Endothelial cell of umbilical vein (primary cell): ENCODE results near the gene RPP38. TPM values are rescaled to one million over a fixed set of nuclear protein-coding genes. Genes with fewer than 3 reads are reported as not detected.

Experiments used
- BruUV-seq: library from RNA; stranded (reverse); fragments of 400-500 nt; replicated peaks from 2 replicates; lab custom pipeline; 2021; lab: Mats Ljungman, UMichigan
- CTCF ChIA-PET: fragments of 300-600, 350-600 bp; sonication (Branson Sonifier 250); formaldehyde crosslinking; loops from one replicate; lab custom pipeline; 2021; ENCODE audit warnings: antibody characterized with exemption, inconsistent platforms; lab: Charles Lee
- POLR2A ChIA-PET: fragments of 300-600, 350-600 bp; sonication (Branson Sonifier 250); formaldehyde crosslinking; loops from one replicate; lab custom pipeline; 2021; ENCODE audit warnings: antibody characterized with exemption, inconsistent platforms; lab: Charles Lee
- DNase-seq: peaks from one replicate; pipeline ENCODE4 v3.0.0-alpha.2; 2011; ENCODE audit warnings: low read depth, low spot score
- FAIRE-seq: peaks from 2 replicates; lab custom pipeline; 2011; peaks lifted over from hg19 to GRCh38; lab: Jason Lieb, UNC
- H2AFZ ChIP-seq: 2 replicates; pipeline ENCODE4 v1.6.0; 2012; ENCODE audit warnings: low read depth, low read length, control low read depth, inconsistent platforms
- H3K27ac ChIP-seq: 2 replicates; pipeline ENCODE4 v1.5.1; 2011; ENCODE audit warnings: low read depth, mild to moderate bottlenecking, control low read depth, low read length, moderate library complexity; ENCODE audit not compliant: insufficient read depth
- H3K27me3 ChIP-seq, 2 experiments: 2 replicates each; pipeline versions ENCODE4 v1.6.0 to v1.6.1; 2011; ENCODE audit warnings: low read length in 2 of 2, mixed read lengths in 1 of 2; ENCODE audit not compliant: control insufficient read depth in 2 of 2, insufficient read depth in 2 of 2
- H3K36me3 ChIP-seq, 2 experiments: 2 replicates in 1 of 2; 3 replicates in 1 of 2; pipeline ENCODE4 v1.5.1; 2011; ENCODE audit warnings: low read length in 2 of 2, mild to moderate bottlenecking in 1 of 2, moderate library complexity in 1 of 2; ENCODE audit not compliant: control insufficient read depth in 2 of 2, insufficient read depth in 2 of 2; ENCODE audit errors: extremely low read depth in 1 of 2
- H3K4me1 ChIP-seq: 3 replicates; pipeline ENCODE4 v1.5.1; 2011; ENCODE audit warnings: mild to moderate bottlenecking, low read length; ENCODE audit not compliant: control insufficient read depth, insufficient read depth; ENCODE audit errors: extremely low read depth
- H3K4me2 ChIP-seq: 2 replicates; pipeline ENCODE4 v1.6.1; 2011; ENCODE audit warnings: low read length, control low read depth, mixed read lengths; ENCODE audit not compliant: insufficient read depth
- H3K4me3 ChIP-seq, 3 experiments: fragments of 200-600 bp in 1 of 3; sonication (generic), shearing (Covaris generic) in 1 of 3; replicated peaks in 1 of 3; 2 replicates each; pipeline ENCODE4 v1.5.1; 2011 to 2016; ENCODE audit warnings: control low read depth in 3 of 3, low read length in 3 of 3, mild to moderate bottlenecking in 2 of 3, inconsistent platforms in 1 of 3, low read depth in 1 of 3, moderate library complexity in 1 of 3; ENCODE audit not compliant: insufficient read depth in 1 of 3
- H3K79me2 ChIP-seq: 2 replicates; pipeline ENCODE4 v1.6.0; 2012; ENCODE audit warnings: low read length, inconsistent platforms; ENCODE audit not compliant: control insufficient read depth, insufficient read depth
- H3K9ac ChIP-seq: replicated peaks from 2 replicates; pipeline ENCODE3; 2011; ENCODE audit warnings: low read length, control low read depth; ENCODE audit not compliant: insufficient read depth; ENCODE audit errors: extremely low read depth
- H3K9me1 ChIP-seq: replicated peaks from 3 replicates; pipeline ENCODE4 v1.6.0; 2011; ENCODE audit warnings: mild to moderate bottlenecking, low read length; ENCODE audit not compliant: control insufficient read depth, insufficient read depth; ENCODE audit errors: extremely low read depth
- H3K9me3 ChIP-seq: replicated peaks from 2 replicates; pipeline ENCODE4 v1.5.1; 2012; ENCODE audit warnings: low read length, inconsistent platforms; ENCODE audit not compliant: control insufficient read depth, insufficient read depth
- H4K20me1 ChIP-seq: replicated peaks from 2 replicates; pipeline ENCODE3; 2011; ENCODE audit warnings: mild to moderate bottlenecking, low read length; ENCODE audit not compliant: control insufficient read depth, insufficient read depth; ENCODE audit errors: extremely low read depth
- EZH2 ChIP-seq: IDR thresholded peaks from 2 replicates; pipeline ENCODE4 v1.6.1; 2012; ENCODE audit warnings: borderline replicate concordance, low read depth, mild to moderate bottlenecking, moderate library complexity, low read length, inconsistent platforms; ENCODE audit not compliant: severe bottlenecking
- MYC ChIP-seq: IDR thresholded peaks from one replicate; pipeline ENCODE4 v1.6.1; 2011; ENCODE audit warnings: mild to moderate bottlenecking, low read depth, low read length
- POLR2A ChIP-seq: IDR thresholded peaks from 2 replicates; pipeline ENCODE4 v1.6.1; 2012; ENCODE audit warnings: low read depth, mild to moderate bottlenecking, control low read depth, low read length
- POLR2AphosphoS5 ChIP-seq: IDR thresholded peaks from 2 replicates; pipeline ENCODE4 v1.6.1; 2012; ENCODE audit warnings: low read depth, mild to moderate bottlenecking, control low read depth, low read length, moderate library complexity; ENCODE audit not compliant: insufficient read depth
- dilution Hi-C: fragments of 300-500 bp; cut with MboI; formaldehyde crosslinking; loops from one replicate; pipeline ENCODE4 v1.15.0; 2019; ENCODE audit warnings: low sequenced_read_pairs; ENCODE audit not compliant: extremely low pct_ligation_motif_present
- intact Hi-C: fragments of 100-400 bp; cut with micrococcal nuclease; formaldehyde crosslinking; loops from one replicate; pipeline ENCODE4 v1.10.0; 2022
- polyA plus RNA-seq, 4 experiments: library from polyadenylated mRNA; depleted of rRNA in 3 of 4; stranded (reverse) in 3 of 4; unstranded in 1 of 4; fragments of >200 nt; gene quantifications; 2 replicates each; pipeline versions ENCODE4 v1.2.1 to v1.2.3, GENCODE V29; 2011 to 2012; ENCODE audit warnings: missing spikeins in 1 of 4
- total RNA-seq: library from RNA; stranded (reverse); gene quantifications from 2 replicates; pipeline ENCODE4 v1.2.3, GENCODE V29; 2021
- TF ChIP-seq, protein P1 (sequence below), 2 donors: IDR thresholded peaks; 1 replicate in 1 of 2; 2 replicates in 1 of 2; pipeline ENCODE4 v1.5.1; 2011; ENCODE audit warnings: low read length in 2 of 2, mild to moderate bottlenecking in 2 of 2, moderate library complexity in 2 of 2, control low read depth in 1 of 2, inconsistent platforms in 1 of 2, low read depth in 1 of 2; ENCODE audit not compliant: insufficient read depth in 1 of 2; ENCODE audit errors: extremely low read depth in 1 of 2
- TF ChIP-seq, protein P2 (sequence below): IDR thresholded peaks from 2 replicates; pipeline ENCODE4 v1.6.1; 2011; ENCODE audit not compliant: insufficient read depth, insufficient read length

The RPP38 gene
- total and polyA plus RNA-seq, 2 donors (not counting 3 experiments of a cell fraction or from before 2014, with no cell fraction given), result 9.0 to 10.6 TPM

DNA sequence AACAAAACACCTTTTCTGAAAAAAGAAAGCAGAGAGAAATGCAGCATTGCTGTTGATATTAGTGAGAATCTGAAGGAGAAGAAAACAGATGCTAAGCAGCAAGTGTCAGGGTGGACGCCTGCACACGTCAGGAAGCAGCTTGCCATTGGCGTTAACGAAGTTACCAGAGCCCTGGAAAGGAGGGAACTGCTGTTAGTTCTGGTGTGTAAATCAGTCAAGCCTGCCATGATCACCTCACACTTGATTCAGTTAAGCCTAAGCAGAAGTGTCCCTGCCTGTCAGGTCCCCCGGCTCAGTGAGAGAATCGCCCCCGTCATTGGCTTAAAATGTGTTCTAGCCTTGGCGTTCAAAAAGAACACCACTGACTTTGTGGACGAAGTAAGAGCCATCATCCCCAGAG lies 6.4 kb downstream of the RPP38 start:
- no peak overlapping the region for H2AFZ ChIP-seq
- no TSS peak for BruUV-seq
- peaks cover 14 to 18% of the 10 kb centered on the region in 2 experiments for H3K36me3 ChIP-seq
- H3K79me2 ChIP-seq, result peaks cover 27% of the 10 kb centered on the region
- H3K9me1 ChIP-seq, result no peaks in the 10 kb centered on the region
- H3K4me2 ChIP-seq, result no peak overlapping the region
- dilution Hi-C loops, result no loop called here
- H3K9ac ChIP-seq, result no peak overlapping the region
- H4K20me1 ChIP-seq, result no peaks in the 10 kb centered on the region
- H3K4me1 ChIP-seq, result peaks cover 22% of the 10 kb centered on the region
- intact Hi-C loops, result loop anchor here (10.0 kb wide), 1 partner anchor 271 kb away; the partner anchor contains the start of gene FAM171A1
- H3K27me3 ChIP-seq, result no peaks in the 10 kb centered on the region
- DNase-seq (no peak), FAIRE-seq (no peak)
- ChIA-PET POLR2A (no interaction called here), CTCF (interaction anchor here (1.0 kb wide), 1 partner anchor 112 kb away, joined by 3 read pairs; no protein-coding TSS in a partner anchor)
- no peaks in the 10 kb centered on the region for H3K9me3 ChIP-seq
- H3K4me3 ChIP-seq, result no peak overlapping the region
- TF ChIP-seq POLR2A (peak; percentile 12), POLR2AphosphoS5 (no peak)
- H3K27ac ChIP-seq, result no peak overlapping the region

DNA sequence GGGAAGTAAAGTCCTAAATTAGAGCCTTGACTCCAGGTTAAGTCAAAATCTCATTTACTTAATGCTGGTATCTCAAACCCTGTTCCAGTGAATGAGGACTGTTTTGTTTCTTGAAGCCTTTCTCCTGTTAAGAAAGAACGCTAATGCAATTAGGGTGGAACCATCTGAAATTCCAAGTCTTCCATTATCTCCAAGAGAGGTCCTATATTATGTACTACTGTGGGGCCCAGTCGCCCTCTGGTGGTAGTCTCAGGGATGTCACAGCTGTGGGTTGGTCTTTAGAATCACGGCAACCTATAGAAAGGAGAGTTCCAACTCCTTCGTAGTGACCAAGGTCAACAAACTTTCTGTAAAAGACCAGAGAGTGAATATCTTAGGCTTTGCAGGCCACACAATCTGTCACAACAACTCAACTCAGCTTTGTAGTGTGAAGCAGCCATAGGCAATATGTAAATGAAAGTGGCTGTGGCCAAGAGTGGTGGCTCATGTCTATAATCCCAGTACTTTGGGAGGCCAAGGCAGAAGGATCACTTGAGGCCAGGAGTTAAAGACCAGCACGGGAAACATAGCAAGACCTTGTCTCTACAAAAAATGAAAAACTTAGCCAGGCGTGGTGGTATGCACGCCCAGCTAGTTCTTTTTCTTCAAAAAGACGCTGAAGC lies 9.3 kb downstream of the RPP38 start:
- peak overlapping the region; percentile 19 for H3K27ac ChIP-seq
- peaks cover 4% of the 10 kb centered on the region for H3K79me2 ChIP-seq
- TF ChIP-seq, protein P1, sequence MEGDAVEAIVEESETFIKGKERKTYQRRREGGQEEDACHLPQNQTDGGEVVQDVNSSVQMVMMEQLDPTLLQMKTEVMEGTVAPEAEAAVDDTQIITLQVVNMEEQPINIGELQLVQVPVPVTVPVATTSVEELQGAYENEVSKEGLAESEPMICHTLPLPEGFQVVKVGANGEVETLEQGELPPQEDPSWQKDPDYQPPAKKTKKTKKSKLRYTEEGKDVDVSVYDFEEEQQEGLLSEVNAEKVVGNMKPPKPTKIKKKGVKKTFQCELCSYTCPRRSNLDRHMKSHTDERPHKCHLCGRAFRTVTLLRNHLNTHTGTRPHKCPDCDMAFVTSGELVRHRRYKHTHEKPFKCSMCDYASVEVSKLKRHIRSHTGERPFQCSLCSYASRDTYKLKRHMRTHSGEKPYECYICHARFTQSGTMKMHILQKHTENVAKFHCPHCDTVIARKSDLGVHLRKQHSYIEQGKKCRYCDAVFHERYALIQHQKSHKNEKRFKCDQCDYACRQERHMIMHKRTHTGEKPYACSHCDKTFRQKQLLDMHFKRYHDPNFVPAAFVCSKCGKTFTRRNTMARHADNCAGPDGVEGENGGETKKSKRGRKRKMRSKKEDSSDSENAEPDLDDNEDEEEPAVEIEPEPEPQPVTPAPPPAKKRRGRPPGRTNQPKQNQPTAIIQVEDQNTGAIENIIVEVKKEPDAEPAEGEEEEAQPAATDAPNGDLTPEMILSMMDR (IDR thresholded peaks at IDR 0.05; ENCODE audit: extremely low read depth in 1 of 2, insufficient read depth in 1 of 2, low read depth in 1 of 2, low read length in 2 of 2), result peak; percentile 81 to 83
- TF ChIP-seq MYC (no peak), EZH2 (no peak)
- TF ChIP-seq, protein P2, sequence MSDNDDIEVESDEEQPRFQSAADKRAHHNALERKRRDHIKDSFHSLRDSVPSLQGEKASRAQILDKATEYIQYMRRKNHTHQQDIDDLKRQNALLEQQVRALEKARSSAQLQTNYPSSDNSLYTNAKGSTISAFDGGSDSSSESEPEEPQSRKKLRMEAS, result no peak
- H3K9ac ChIP-seq, result no peak overlapping the region
- no peak overlapping the region for H2AFZ ChIP-seq
- no peaks in the 10 kb centered on the region for H3K9me1 ChIP-seq
- no peaks in the 10 kb centered on the region for H3K27me3 ChIP-seq
- peaks cover 13% of the 10 kb centered on the region for H3K4me1 ChIP-seq
- peak; percentile 83 for FAIRE-seq
- BruUV-seq, result no TSS peak
- dilution Hi-C loops (no loop called here), intact Hi-C loops (loop anchor here (1.0 to 10.0 kb wide), 2 partner anchors 147 to 268 kb away; partner anchors contain the start of genes FAM171A1 and MEIG1)
- H4K20me1 ChIP-seq, result no peaks in the 10 kb centered on the region
- no peak overlapping the region for H3K4me3 ChIP-seq
- peaks cover 18 to 25% of the 10 kb centered on the region in 2 experiments for H3K36me3 ChIP-seq
- H3K4me2 ChIP-seq, result no peak overlapping the region
- no peaks in the 10 kb centered on the region for H3K9me3 ChIP-seq
- POLR2A ChIA-PET, result interaction anchor here (0.7 kb wide), 1 partner anchor 94 kb away, joined by 4 read pairs; no protein-coding TSS in a partner anchor
- CTCF ChIA-PET, result interaction anchor here (0.5 to 1.8 kb wide), 14 partner anchors 8 to 324 kb away, joined by 3 to 8 read pairs (median 4); partner anchors contain the start of genes CDNF, DCLRE1C, FAM171A1 and HSPA14
- DNase-seq, result peak; percentile 81
